Gastroesophageal sphincter (tissue), 3 donors: ENCODE results near the gene ZNF559.

Experiments used
- POLR2A ChIP-seq, 2 donors: fragments of 450-650 bp; IDR thresholded peaks; one replicate each; pipeline ENCODE4 v1.6.1; 2017; ENCODE audit warnings: antibody characterized with exemption in 2 of 2, mild to moderate bottlenecking in 2 of 2, moderate library complexity in 1 of 2
- POLR2AphosphoS5 ChIP-seq: sonication (generic); formaldehyde crosslinking; IDR thresholded peaks from one replicate; pipeline ENCODE4 v1.6.1; 2017; ENCODE audit warnings: antibody characterized with exemption
- TF ChIP-seq, protein P1 (sequence below), 4 experiments: fragments of 200-600 bp in 2 of 4; fragments of 450-650 bp in 2 of 4; sonication (generic) in 1 of 4; IDR thresholded peaks; one replicate each; pipeline ENCODE4 v1.5.1; 2017 to 2019; ENCODE audit warnings: antibody characterized with exemption in 4 of 4, mild to moderate bottlenecking in 2 of 4, moderate library complexity in 2 of 4

DNA sequence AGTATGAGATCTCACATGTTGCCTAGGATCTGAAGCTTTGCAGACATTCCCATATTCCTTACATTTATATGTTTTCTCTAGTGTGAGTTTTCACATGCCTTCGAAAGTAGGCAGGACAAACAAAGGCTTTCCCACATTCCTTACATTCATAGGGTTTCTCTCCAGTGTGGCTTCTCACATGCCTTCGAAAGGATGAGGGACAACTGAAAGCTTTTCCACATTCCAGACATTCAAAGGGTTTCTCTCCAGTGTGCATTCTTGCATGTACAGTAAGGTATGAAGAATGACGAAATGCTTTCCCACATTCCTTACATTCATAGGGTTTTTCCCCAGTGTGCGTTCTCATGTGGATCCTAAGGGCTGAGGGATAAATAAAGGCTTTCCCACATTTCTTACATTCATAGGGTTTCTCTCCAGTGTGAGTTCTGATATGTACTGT lies 28.5 kb upstream of the ZNF559 start:
- TF ChIP-seq, protein P1, sequence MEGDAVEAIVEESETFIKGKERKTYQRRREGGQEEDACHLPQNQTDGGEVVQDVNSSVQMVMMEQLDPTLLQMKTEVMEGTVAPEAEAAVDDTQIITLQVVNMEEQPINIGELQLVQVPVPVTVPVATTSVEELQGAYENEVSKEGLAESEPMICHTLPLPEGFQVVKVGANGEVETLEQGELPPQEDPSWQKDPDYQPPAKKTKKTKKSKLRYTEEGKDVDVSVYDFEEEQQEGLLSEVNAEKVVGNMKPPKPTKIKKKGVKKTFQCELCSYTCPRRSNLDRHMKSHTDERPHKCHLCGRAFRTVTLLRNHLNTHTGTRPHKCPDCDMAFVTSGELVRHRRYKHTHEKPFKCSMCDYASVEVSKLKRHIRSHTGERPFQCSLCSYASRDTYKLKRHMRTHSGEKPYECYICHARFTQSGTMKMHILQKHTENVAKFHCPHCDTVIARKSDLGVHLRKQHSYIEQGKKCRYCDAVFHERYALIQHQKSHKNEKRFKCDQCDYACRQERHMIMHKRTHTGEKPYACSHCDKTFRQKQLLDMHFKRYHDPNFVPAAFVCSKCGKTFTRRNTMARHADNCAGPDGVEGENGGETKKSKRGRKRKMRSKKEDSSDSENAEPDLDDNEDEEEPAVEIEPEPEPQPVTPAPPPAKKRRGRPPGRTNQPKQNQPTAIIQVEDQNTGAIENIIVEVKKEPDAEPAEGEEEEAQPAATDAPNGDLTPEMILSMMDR (IDR thresholded peaks at IDR 0.05): no peak
- TF ChIP-seq POLR2A (IDR thresholded peaks at IDR 0.05) (no peak), POLR2AphosphoS5 (no peak)
